Astrocyte of the hippocampus (primary cell): ENCODE data around the gene RINL.

ENCODE experiments used
- DNase-seq: peaks from one replicate; pipeline ENCODE4 v3.0.0; 2011; ENCODE audit warnings: low read depth, low spot score

Gene RINL, protein sequence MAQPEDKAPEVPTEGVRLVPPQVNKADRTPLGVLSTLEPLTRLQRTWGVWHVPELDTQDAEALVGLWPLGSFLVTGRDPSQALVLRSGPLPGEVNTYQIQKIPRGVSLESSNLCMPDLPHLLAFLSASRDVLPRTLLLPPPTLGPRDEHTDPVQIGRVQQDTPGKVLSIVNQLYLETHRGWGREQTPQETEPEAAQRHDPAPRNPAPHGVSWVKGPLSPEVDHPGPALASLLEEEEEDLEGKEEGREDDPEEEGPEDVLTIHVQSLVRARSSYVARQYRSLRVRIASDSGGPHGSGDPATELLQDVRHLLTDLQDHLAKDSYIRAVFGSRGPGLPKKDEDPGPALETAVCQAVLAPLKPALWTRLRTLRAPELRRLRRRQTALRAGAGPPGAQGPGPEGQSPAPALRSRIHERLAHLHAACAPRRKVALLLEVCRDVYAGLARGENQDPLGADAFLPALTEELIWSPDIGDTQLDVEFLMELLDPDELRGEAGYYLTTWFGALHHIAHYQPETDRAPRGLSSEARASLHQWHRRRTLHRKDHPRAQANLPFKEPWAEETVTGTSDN

DNA sequence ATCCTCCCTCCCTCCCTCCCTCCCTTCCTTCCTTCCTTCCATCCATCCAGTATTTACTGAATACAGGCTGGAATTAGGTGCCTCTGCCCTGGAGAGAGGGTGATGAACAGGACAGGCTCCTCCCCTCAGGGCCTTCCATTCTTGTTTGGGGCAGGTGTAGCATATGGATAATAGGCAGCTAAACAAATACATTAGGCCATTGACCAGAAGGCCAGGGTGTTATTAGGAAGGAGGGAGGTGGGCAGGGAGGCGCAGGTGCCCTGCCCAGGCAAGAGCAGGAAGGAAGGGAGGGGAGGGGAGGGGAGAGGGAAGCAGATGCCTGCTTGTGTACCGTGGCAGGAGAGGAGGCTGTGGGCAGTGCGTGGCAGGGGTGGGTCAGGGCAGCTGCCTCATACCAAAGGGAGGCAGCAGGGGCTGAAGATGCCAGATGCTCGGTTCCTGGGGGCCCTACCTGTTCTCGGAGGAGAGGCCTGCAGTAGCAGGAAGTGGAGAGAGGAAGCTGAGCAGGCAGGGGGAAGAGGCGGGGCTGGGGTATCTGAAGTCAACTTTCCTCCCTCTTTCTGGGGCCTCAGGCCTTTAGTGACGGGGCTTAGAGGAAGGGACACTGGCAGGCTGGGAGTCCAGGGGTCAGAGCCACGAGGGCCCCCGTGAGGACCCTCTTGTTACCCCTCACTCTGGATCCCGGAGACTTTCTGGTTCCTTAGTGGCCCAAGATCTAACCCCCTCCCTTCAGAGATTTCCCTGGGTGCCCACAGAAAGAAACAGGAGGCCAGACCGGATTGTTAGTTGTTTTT lies at the start of gene RINL:
Gene RINL (minus strand): TSS at position 495 of the 794 bp plus-strand sequence. CDS start 1,533 bp downstream, outside the sequence.
- no peak for DNase-seq

DNA sequence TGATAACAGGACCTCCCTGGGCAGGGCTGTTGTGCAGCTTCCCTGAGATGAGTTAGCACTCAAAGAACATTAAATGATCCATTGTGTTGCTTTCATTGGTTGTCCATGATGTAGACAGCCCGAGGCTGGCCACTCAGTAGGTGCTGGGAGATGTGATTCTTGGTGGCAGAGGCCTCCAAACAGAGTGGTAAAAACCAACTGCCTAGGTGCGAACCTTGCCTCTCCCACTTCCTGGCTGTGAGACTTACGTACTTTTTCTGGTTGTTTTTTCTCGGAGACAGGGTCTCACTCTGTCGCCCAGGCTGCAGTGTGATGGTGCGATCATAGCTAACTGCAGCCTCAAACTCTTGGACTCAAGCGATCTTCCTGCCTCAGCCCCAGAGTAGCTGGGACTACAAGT lies 46.3 kb upstream of the RINL start:
- no peak for DNase-seq

DNA sequence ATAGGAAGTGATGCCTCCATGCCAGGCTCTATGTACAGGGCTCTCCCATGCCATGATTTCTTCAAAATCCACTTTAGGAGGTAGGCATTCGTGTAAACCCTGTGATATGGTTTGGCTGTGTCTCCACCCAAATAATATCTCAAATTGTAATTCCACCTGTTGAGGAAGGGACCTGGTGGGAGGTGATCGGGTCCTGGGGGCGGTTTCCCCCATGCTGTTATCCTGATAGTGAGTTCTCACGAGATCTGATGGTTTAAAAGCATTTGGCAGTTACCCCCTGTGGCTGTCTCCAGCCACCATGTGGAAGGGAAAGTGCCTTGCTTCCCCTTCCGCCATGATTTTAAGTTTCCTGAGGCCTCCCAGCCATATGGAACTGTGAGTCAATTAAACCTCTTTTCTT lies 44.4 kb upstream of the RINL start:
- no peak for DNase-seq

DNA sequence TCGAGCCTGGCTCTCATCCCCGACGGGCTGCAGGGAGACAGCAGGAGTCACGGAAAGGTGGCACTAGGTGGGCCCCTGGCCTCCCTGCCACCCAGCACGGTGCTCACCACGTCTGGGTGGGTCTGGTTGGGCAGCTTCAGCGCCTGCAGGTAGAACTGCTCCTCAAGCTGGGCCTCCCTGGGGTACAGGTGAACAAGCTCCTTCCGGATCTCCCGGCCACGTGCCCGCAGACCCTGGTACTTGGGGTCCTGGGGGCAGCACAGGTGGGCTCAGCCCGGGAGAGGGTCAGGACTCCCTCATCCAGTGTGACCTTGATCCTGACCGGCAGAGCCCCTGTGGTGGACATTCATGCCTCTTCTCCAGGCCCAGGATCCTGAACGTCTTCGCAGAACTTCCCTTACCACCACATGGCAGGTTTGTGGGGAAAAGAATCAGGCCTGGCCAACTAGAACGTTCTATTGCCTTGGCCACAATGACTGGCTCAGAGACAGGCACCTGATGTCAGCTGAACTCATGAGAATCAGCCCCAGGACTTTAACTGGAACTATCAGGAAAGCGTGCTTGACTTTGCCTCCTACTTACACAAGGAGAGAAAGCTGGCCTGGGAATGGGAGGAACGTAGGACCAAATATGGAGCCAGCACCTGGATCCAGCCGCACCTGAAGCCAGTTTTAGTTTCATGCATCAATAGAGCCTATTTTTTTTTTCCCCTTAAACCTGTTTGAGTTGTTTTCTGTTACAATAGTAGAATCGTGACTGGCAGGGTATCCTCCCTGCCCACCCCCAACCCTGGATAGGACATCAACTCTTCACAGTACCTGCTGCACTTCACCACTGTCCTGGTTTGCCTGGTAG lies 43.6 kb upstream of the RINL start:
- DNase-seq, result no peak

DNA sequence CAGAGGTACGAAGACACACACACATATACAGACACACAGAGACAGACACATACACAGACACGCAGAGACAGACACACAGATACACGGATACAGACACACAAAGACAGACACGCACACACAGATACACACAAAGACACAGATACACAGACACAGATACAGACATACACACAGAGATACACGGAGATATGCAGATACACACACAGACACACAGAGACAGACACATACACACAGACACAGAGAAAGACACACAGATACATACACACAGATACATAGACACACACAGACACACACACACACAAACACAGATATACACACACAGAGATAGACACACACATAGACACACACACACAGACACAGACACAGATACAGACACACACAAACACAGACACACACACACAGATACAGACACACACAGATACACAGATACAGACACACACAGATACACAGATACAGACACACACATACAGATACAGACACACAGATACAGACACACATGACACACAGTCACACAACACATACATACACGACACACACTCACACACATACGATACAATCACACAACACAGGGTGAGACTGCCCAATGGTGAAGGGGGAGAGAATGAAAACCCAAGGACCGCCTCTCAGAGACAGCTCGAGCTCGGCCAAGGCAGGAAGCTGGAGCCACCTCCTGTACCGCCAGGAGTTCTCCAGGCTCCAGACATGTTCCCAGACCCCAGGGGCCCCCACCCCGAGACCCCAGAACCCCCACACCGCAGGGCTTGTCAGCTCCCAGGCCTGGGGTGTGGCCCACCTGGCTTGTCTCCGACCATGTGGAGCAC lies 42.7 kb upstream of the RINL start:
- DNase-seq, result no peak

DNA sequence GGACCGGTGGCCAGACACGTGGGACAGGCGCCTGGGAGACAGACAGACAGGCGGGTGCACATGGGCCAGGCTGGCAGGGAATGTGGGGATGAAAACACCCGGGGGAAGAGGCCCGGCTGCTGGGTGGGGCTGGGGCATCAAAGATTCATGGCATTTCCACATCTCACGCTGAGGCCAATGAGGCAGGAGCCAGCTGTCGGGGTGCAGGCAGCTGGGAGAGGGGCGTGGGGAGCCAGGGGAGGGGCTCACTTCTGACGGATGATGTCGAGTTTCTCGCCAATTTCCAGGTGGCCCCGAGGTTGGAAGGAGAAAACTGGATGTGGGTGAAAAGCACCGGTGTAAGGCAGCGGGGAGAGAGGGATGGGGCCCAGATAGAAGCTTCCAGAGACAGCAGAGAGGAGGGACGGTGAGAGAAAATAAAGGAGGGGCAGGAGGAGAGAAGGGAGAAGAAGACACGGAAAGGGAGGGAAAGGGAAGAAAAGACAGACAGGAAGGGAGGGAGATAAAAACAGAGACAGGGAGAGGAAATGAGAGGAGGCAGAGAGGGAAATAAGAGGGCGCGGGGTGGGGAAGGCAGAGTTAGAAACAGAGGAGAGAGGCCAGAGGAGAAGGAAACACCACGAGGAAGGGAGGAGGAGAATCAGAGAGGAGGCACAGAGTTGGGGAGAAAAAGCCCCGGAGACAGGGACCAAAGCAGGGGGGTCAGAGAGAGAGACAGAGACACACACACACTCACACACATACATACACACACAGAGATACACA lies 41.9 kb upstream of the RINL start:
- DNase-seq, result no peak

DNA sequence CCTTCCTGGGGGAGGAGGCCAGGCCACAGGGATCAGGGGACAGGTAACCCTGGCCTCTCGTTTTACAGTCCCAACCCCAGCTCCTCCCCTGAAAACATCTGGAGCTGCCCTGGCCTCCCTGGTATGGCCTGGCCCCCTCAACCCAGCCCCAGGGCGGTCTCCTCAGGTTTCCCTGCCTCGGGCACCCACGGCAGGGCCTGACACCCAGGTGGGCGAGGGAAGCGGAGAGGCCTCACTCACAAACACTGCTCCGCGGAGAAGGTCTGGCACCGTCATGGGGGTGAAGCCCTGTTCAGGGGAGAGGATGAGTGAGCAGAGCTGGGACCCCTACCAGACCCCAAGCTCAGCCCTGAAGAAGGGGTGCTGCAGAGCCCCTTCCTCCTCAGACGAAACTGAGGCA lies 40.5 kb upstream of the RINL start:
- DNase-seq, result no peak

DNA sequence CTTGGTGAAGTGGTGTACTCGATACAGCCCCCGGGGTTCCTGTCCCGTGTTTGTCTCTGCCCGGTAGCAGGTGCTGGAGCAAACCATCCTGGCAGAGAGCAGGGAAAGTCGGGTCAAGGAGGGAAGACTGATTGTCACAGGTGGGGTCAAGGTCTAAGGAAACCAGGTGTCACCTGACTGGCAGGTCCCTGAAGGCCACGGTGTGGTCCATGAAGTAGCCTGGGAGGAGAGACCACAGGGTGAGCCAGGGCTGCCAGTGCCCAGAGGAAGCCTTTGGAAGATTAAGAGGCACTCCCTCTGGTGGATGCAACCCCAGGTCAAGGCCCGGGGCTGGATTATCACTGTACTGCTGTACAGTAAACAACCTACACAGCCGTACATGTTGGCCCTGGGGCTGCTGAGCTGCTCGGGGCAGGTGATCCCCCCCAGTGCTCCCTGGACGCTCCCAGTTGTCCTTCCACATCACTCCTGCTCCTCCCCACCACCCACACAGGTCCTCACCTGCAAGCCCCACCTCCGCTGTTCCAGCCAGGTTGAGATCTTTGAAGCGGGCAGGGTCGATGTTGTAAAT lies 39.9 kb upstream of the RINL start:
- no peak for DNase-seq

DNA sequence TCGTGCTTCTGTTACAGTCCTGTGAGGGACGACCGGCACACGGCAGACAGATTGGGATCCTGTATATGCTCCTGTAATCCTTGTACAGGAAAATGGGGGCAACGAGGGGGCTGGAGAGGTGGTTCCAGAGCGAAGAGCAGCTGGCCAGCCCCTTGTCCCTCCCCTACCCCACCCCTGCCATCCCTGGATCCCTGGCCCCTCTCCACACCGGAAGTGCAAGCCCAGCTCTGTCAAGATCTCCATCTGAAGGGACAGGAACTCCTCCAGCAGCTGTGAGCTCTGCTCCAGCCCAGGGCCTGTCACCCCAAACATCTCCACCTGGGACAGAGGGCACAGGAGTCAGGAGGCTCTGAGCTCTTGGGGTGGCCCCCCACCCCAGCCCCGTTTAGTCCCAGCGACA lies 39.4 kb upstream of the RINL start:
- DNase-seq, result no peak

DNA sequence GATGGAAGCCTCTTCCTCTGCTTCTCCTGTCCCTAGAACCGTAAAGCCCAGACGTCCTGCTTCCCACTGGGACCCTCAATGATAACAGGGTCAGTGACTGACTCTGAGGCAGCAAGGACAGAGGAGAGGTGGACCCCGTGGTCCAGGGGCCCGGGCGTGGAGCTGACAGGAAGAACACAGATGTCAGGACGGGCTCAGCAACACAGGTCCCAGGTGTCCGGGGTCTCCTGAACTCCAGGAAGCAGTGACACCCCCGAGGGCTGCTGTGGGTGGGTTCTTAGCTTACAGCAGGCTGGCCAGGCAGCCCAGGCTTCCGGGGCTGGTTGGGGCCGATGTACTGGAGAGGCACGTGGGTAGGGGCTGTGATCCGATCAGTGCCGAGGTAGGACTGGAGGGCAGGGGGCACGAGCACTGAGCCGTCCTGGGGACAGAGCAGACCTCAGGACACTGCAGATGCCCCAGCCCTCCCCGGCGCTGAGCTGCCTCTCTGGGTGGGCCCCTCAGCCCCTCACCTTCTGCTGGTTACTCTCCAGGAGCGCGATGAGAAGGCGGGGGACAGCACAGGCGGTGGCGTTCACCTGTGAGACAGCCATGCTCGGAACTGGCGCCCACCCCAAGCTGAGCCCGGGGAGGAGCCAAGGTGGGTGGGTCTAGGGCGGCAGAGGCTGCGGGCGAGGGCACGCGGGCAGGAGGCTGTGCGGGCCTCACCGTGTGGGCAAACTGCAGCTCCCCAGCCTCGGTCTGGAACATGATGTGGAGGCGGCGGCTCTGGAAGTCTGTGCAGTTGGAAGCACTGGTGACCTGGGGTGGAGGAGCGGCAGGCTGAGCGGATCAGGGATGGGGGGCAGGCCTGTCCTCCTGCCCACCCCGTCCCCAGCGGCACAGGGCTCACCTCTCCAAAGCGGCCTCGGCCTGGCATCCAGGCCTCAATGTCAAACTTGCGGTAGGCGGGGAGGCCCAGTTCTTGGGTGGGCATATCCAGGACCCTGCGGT lies 37.5 kb upstream of the RINL start:
- DNase-seq, result no peak

DNA sequence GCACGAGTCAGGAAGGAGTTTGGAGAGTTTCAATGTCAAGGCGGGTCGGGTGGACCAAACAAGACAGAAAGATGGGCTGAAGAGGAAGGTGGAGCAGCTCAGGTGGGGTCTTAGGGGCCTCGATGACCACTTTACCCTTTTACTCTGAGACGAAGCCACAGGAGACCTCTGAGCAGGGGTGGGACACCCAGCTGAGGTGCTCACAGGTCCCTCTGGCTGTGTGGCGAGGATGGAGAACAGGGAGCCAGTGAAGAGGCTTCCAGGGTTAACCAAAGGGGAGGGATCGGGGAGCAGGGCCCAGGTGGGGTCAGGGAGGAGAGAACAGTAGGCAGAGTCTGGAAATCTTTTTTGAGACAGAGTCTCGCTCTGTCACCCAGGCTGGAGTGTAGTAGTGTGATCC lies 35.9 kb upstream of the RINL start:
- DNase-seq, result no peak

DNA sequence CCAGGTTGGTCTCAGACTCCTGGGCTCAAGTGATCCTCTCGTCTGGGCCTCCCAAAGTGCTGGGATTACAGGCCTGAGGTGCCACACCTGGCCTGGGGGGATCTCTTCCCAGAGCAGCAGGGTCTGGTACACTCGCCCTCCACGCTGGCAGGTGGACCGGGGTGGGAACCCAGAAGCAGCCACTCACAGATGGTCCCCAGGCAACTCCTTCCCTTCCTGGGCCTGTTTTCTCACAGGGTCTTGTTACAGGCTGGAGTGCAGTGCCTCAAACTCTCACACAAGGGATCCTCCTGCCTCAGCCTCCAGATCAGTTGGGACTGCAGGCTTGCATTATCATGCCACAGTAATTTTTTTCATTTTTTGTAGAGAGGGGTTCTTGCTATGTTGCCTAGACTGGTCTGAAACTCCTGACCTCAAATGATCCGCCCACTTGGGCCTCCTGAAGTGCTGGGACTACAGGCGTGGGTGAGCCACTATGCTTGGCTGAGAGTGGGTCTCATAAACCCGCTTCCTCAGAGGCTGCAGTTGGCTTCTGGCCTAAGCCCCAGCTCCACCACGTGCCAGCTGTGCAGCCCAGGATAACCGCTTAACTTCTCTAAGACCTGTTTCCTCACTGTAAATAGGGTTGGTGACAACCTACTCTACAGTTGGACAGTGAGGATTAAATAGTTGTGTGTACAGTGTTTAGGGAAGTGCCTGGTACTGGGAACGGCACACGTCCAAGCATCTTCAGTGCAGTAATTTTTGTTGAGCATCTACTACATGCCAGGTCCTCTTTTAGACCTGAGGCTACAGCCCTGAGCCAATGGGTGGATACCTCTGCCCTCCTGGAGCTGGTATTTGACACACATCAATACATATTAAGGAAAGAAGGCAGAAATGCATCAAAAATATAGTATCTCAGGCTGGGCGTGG lies 34.8 kb upstream of the RINL start:
- DNase-seq, result no peak

DNA sequence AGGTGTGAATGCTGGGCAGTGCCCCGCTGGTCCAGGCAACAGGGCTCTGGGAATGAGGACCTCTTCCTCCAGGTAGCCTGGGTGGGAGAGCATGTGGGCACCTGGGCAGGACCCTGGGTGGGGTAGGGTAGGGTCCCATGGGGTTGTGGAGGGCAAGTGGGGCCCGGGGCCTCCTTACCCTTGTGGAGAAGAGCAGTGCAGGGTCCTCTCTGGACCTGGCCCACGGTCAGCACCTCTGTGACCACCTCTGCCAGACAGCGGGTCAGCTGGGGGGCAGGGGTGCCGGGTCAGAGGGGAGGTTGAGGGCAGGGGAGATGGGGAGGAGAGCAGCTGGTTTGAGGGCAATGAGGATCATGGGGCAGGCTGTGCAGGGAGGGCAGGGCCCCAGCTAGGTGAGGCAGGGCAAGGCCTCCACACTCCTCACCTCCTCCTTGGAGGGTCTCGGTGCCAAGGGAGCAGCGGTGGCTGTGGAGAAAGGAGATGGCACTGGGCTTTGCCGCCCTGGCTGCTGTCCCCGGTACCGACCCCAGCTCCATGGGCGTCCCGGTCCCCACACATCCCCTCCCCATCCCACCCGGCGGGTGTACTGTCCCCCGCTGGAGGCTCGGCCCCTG lies 33.4 kb upstream of the RINL start:
- DNase-seq, result no peak

DNA sequence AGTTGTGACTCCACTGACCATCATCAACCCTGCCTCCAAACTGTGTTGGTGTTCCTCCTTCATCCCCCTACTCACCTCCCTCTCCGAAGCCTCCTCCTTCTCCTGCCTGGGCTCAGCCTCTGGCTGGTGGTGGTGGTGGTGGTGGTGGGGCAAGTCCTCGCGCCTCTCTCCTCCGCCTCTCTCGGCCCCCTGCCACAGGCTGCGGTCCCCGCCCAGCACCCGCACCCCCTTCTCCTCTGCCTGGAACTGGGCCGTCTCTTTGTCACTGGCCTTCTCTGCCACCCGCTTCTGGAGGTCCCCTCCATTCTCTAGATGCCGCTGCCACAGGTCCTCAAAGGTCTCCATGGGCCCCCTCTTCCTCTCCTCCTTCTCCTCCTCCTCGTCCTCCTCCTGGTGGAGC lies 32.4 kb upstream of the RINL start:
- no peak for DNase-seq

DNA sequence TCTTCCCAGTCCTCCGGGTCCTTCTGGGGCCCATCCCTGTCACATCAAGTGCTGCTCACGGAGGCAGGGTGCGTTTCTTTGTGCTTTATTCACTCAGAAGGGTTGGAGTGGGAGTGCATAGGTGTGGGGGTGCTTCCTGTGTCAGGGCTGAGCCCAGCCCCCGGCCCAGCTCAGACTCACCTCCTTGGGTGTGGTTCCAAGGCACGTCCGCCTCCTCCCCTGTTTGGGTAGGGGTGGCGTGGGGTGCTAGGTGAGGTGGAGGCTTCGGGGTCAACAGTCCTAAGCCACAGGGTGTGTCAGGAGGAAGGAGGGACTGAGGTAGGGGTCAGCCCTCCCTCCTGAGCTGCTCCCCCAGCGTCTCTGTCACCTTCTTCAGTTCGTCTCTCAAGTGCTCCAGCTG lies 30.8 kb upstream of the RINL start:
- DNase-seq, result no peak

DNA sequence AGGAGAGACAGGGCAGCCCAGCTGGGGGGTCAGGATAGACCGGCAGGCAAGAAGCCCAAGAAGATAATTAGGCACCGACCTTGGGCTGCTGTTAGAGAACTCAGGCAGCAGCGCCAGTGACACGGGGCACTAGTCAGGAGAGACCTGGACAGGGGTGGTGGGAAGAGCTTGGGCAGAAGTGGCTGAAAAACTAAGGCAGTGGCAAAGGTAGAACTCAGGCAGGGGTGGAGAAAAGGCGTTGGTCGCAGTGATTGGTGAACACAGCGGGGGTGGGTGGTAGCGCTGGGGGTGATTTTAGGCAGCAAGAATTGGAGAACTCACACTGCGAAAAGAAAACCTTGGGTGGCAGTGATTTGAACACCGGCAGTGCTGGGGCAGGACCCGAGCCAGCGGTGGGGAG lies 29.6 kb upstream of the RINL start:
- no peak for DNase-seq

DNA sequence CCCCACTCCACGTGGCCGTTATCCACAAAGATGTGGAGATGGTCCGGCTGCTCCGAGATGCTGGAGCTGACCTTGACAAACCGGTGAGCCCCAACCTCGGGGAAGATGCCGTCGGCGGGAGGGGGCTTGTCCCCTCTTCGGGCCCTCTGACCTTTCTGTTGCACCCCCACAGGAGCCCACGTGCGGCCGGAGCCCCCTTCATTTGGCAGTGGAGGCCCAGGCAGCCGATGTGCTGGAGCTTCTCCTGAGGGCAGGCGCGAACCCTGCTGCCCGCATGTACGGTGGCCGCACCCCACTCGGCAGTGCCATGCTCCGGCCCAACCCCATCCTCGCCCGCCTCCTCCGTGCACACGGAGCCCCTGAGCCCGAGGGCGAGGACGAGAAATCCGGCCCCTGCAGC lies 29.2 kb upstream of the RINL start:
- DNase-seq, result no peak
